Testis (tissue), 2 donors: Measurements from ENCODE around the gene FYN.

Experiments used
- CTCF ChIP-seq, 3 experiments: fragments of 450-650 bp in 2 of 3; fragments of 200-600 bp in 1 of 3; sonication (generic) in 1 of 3; IDR thresholded peaks; one replicate each; pipeline ENCODE4 v1.5.1; 2016 to 2019; ENCODE audit warnings: antibody characterized with exemption in 3 of 3, mild to moderate bottlenecking in 2 of 3, moderate library complexity in 1 of 3
- POLR2A ChIP-seq: fragments of 450-650 bp; IDR thresholded peaks from one replicate; pipeline ENCODE4 v1.6.1; 2017; ENCODE audit warnings: antibody characterized with exemption, mild to moderate bottlenecking, moderate library complexity

- TF ChIP-seq CTCF (IDR thresholded peaks at IDR 0.05): no peak
- no peak for TF ChIP-seq POLR2A
Observed at GRCh38 chr6:111831408-111831807, 41.8 kb downstream of the FYN start.
